ENCODE results near the gene PHF21A.

Gene PHF21A

GRCh38 chr11:45910623-45911022, 210.6 kb downstream of the PHF21A start:
- Histone ChIP-seq H3K27me3 (ENCODE audit: control insufficient read depth in 1 of 2, insufficient read depth in 1 of 2, low read length in 2 of 2) (no peaks in the 10 kb centered on the region), H3K9ac (ENCODE audit: low read length) (no peak overlapping the region), H3K4me1 (ENCODE audit: control insufficient read depth, insufficient read depth, low read depth, low read length) (peaks cover 6% of the 10 kb centered on the region), H3K23ac (ENCODE audit: low read length in 2 of 2) (no peak overlapping the region), H3K36me3 (ENCODE audit: control insufficient read depth in 1 of 2, insufficient read depth in 2 of 2, low read depth in 1 of 2, low read length in 2 of 2) (peaks cover 60 to 67% of the 10 kb centered on the region in 2 experiments), H3K27ac (ENCODE audit: low read length, poor library complexity, severe bottlenecking) (no peak overlapping the region), H2BK15ac (ENCODE audit: low read depth, poor library complexity, severe bottlenecking) (no peak overlapping the region), H3K4me3 (ENCODE audit: insufficient read depth in 1 of 2, low read depth in 1 of 2, low read length in 2 of 2) (no peak overlapping the region), H3K18ac (ENCODE audit: low read depth in 1 of 2, low read length in 2 of 2) (no peak overlapping the region), H4K91ac (ENCODE audit: low read length) (no peak overlapping the region), H2AFZ (ENCODE audit: low read depth, low read length) (no peak overlapping the region), H4K8ac (ENCODE audit: low read length) (no peak overlapping the region), H2BK5ac (ENCODE audit: low read depth, low read length, poor library complexity, severe bottlenecking) (no peak overlapping the region), H2BK12ac (ENCODE audit: low read length in 2 of 2) (no peak overlapping the region), H2AK5ac (ENCODE audit: low read length, severe bottlenecking) (no peak overlapping the region), H3K14ac (ENCODE audit: low read length in 2 of 2) (no peak overlapping the region), H3K79me1 (replicated peaks; ENCODE audit: low read length, poor library complexity, severe bottlenecking) (peaks cover 22% of the 10 kb centered on the region), H3K9me3 (ENCODE audit: control insufficient read depth, low read length) (no peaks in the 10 kb centered on the region), H3K4ac (ENCODE audit: low read depth in 1 of 2, low read length in 2 of 2) (no peak overlapping the region), H3K4me2 (ENCODE audit: low read length, poor library complexity, severe bottlenecking) (no peak overlapping the region), H2BK120ac (ENCODE audit: low read depth, low read length) (no peak overlapping the region)
- WGBS = 99% methylated on average over 9 of the region's 9 CpGs
- DNase-seq = no peak

GRCh38 chr11:45909594-45910475, 211.4 kb downstream of the PHF21A start:
- no peak for DNase-seq
- no peak overlapping the region for H2BK12ac ChIP-seq (ENCODE audit: low read length in 2 of 2)
- H2BK120ac ChIP-seq (ENCODE audit: low read depth, low read length) = no peak overlapping the region
- H3K79me1 ChIP-seq (replicated peaks; ENCODE audit: low read length, poor library complexity, severe bottlenecking) = peaks cover 15% of the 10 kb centered on the region
- H2AFZ ChIP-seq (ENCODE audit: low read depth, low read length) = no peak overlapping the region
- H2AK5ac ChIP-seq (ENCODE audit: low read length, severe bottlenecking) = no peak overlapping the region
- no peak overlapping the region for H4K91ac ChIP-seq (ENCODE audit: low read length)
- H3K18ac ChIP-seq (ENCODE audit: low read depth in 1 of 2, low read length in 2 of 2) = no peak overlapping the region
- H3K36me3 ChIP-seq (ENCODE audit: control insufficient read depth in 1 of 2, insufficient read depth in 2 of 2, low read depth in 1 of 2, low read length in 2 of 2) = peaks cover 52 to 64% of the 10 kb centered on the region in 2 experiments
- no peak overlapping the region for H3K4me2 ChIP-seq (ENCODE audit: low read length, poor library complexity, severe bottlenecking)
- no peak overlapping the region for H3K27ac ChIP-seq (ENCODE audit: low read length, poor library complexity, severe bottlenecking)
- WGBS = 89% methylated on average over 29 of the region's 32 CpGs
- H3K9ac ChIP-seq (ENCODE audit: low read length) = no peak overlapping the region
- no peak overlapping the region for H3K4ac ChIP-seq (ENCODE audit: low read depth in 1 of 2, low read length in 2 of 2)
- no peak overlapping the region for H3K14ac ChIP-seq (ENCODE audit: low read length in 2 of 2)
- no peak overlapping the region for H2BK15ac ChIP-seq (ENCODE audit: low read depth, poor library complexity, severe bottlenecking)
- H2BK5ac ChIP-seq (ENCODE audit: low read depth, low read length, poor library complexity, severe bottlenecking) = no peak overlapping the region
- H4K8ac ChIP-seq (ENCODE audit: low read length) = no peak overlapping the region
- no peaks in the 10 kb centered on the region for H3K9me3 ChIP-seq (ENCODE audit: control insufficient read depth, low read length)
- H3K4me3 ChIP-seq (ENCODE audit: insufficient read depth in 1 of 2, low read depth in 1 of 2, low read length in 2 of 2) = no peak overlapping the region
- no peak overlapping the region for H3K23ac ChIP-seq (ENCODE audit: low read length in 2 of 2)
- H3K27me3 ChIP-seq (ENCODE audit: control insufficient read depth in 1 of 2, insufficient read depth in 1 of 2, low read length in 2 of 2) = no peaks in the 10 kb centered on the region
- H3K4me1 ChIP-seq (ENCODE audit: control insufficient read depth, insufficient read depth, low read depth, low read length) = peaks cover 6% of the 10 kb centered on the region

GRCh38 chr11:45907911-45908370, 213.3 kb downstream of the PHF21A start:
- Histone ChIP-seq H3K4me1 (ENCODE audit: control insufficient read depth, insufficient read depth, low read depth, low read length) (peaks cover 4% of the 10 kb centered on the region), H3K9me3 (ENCODE audit: control insufficient read depth, low read length) (no peaks in the 10 kb centered on the region), H3K9ac (ENCODE audit: low read length) (no peak overlapping the region), H3K27ac (ENCODE audit: low read length, poor library complexity, severe bottlenecking) (no peak overlapping the region), H3K4me2 (ENCODE audit: low read length, poor library complexity, severe bottlenecking) (no peak overlapping the region), H3K79me1 (replicated peaks; ENCODE audit: low read length, poor library complexity, severe bottlenecking) (no peaks in the 10 kb centered on the region), H3K27me3 (ENCODE audit: control insufficient read depth in 1 of 2, insufficient read depth in 1 of 2, low read length in 2 of 2) (no peaks in the 10 kb centered on the region), H3K36me3 (ENCODE audit: control insufficient read depth in 1 of 2, insufficient read depth in 2 of 2, low read depth in 1 of 2, low read length in 2 of 2) (peaks cover 49 to 60% of the 10 kb centered on the region in 2 experiments), H3K23ac (ENCODE audit: low read length in 2 of 2) (no peak overlapping the region), H2AK5ac (ENCODE audit: low read length, severe bottlenecking) (no peak overlapping the region), H2BK120ac (ENCODE audit: low read depth, low read length) (no peak overlapping the region), H3K4ac (ENCODE audit: low read depth in 1 of 2, low read length in 2 of 2) (no peak overlapping the region), H2BK5ac (ENCODE audit: low read depth, low read length, poor library complexity, severe bottlenecking) (no peak overlapping the region), H3K18ac (ENCODE audit: low read depth in 1 of 2, low read length in 2 of 2) (no peak overlapping the region), H2BK12ac (ENCODE audit: low read length in 2 of 2) (no peak overlapping the region), H3K4me3 (ENCODE audit: insufficient read depth in 1 of 2, low read depth in 1 of 2, low read length in 2 of 2) (no peak overlapping the region), H4K91ac (ENCODE audit: low read length) (no peak overlapping the region), H2AFZ (ENCODE audit: low read depth, low read length) (no peak overlapping the region), H4K8ac (ENCODE audit: low read length) (no peak overlapping the region), H3K14ac (ENCODE audit: low read length in 2 of 2) (no peak overlapping the region), H2BK15ac (ENCODE audit: low read depth, poor library complexity, severe bottlenecking) (no peak overlapping the region)
- 91% methylated on average over 8 of the region's 8 CpGs for WGBS
- DNase-seq = no peak

- DNase-seq = peak; percentile 21
- Histone ChIP-seq H4K8ac (ENCODE audit: low read length) (no peak within 1 kb of the TSS), H3K36me3 (ENCODE audit: control insufficient read depth in 1 of 2, insufficient read depth in 2 of 2, low read depth in 1 of 2, low read length in 2 of 2) (peaks cover 48 to 62% of the 10 kb centered on the region in 2 experiments), H3K18ac (ENCODE audit: low read depth in 1 of 2, low read length in 2 of 2) (no peak within 1 kb of the TSS), H3K9ac (ENCODE audit: low read length) (no peak within 1 kb of the TSS), H3K4me1 (ENCODE audit: control insufficient read depth, insufficient read depth, low read depth, low read length) (peaks cover 7% of the 10 kb centered on the region), H2BK15ac (ENCODE audit: low read depth, poor library complexity, severe bottlenecking) (no peak within 1 kb of the TSS), H4K91ac (ENCODE audit: low read length) (no peak within 1 kb of the TSS), H2AFZ (ENCODE audit: low read depth, low read length) (no peak within 1 kb of the TSS), H3K4ac (ENCODE audit: low read depth in 1 of 2, low read length in 2 of 2) (no peak within 1 kb of the TSS), H2BK5ac (ENCODE audit: low read depth, low read length, poor library complexity, severe bottlenecking) (no peak within 1 kb of the TSS), H2BK12ac (ENCODE audit: low read length in 2 of 2) (no peak within 1 kb of the TSS), H3K9me3 (ENCODE audit: control insufficient read depth, low read length) (no peaks in the 10 kb centered on the region), H2BK120ac (ENCODE audit: low read depth, low read length) (no peak within 1 kb of the TSS), H3K79me1 (replicated peaks; ENCODE audit: low read length, poor library complexity, severe bottlenecking) (no peaks in the 10 kb centered on the region), H3K27me3 (ENCODE audit: control insufficient read depth in 1 of 2, insufficient read depth in 1 of 2, low read length in 2 of 2) (no peaks in the 10 kb centered on the region), H2AK5ac (ENCODE audit: low read length, severe bottlenecking) (no peak within 1 kb of the TSS), H3K14ac (ENCODE audit: low read length in 2 of 2) (no peak within 1 kb of the TSS), H3K23ac (ENCODE audit: low read length in 2 of 2) (no peak within 1 kb of the TSS), H3K27ac (ENCODE audit: low read length, poor library complexity, severe bottlenecking) (no peak within 1 kb of the TSS), H3K4me3 (ENCODE audit: insufficient read depth in 1 of 2, low read depth in 1 of 2, low read length in 2 of 2) (no peak within 1 kb of the TSS), H3K4me2 (ENCODE audit: low read length, poor library complexity, severe bottlenecking) (no peak within 1 kb of the TSS)
- 88% methylated on average over 18 of the region's 18 CpGs for WGBS
Measured at GRCh38 chr11:45906965-45907611, 214.2 kb downstream of the PHF21A start, which contains the start of gene FREY1. FREY1 (minus strand) TSS chr11:45907271; CDS start chr11:45907245, 26 bp downstream.
